ENCODE measurements around the gene PLEKHG1. TPM values are rescaled to one million over a fixed set of nuclear protein-coding genes. Genes with fewer than 3 reads are reported as not detected.

Gene PLEKHG1
- 10 to 100 TPM; 10.8 to 11.1 TPM for total RNA-seq

DNA sequence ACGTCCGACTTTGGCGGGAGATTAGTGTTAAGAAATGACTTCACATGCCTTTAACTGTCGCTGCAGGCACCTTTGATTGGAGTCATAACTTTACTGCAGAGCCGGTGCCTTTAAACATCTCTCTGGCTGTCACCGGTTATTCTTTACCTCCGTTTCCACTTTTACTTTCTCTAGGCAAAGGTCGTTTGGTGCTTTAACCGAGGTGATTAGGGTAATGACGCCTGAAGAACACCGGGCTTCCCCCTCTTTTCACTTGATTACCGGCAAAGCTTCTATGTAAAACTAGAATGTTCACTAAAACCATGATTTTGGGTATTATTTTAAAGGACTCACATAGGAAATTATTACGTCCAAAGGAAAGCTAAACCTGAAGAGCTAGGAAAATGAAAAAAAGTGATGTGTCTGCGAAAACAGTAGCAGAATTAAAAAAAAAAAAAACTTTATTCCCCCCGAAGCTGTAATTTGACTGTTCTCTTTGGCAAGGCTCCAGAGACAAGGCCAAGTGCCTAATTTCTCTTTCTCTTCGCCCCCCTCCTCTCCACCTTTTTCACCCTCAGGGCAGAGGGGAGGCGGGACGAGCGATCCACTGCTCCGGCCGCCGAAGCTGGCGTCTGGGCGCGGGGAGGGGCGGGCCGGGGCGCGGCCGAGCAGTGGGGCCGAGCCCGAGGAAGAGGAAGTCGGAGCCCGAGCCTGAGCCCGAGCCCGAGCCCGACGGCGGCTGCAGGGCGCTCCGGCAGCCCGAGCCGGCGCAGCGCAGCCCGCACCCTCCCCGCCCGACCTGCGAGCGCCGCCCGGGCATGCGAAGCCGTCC, at the start of gene PLEKHG1:
TSS of gene PLEKHG1 (plus strand) at position 687 of the 811 bp plus-strand sequence. CDS start 133,797 bp downstream, outside the sequence.
- Mint-ChIP-seq H3K36me3 (ENCODE audit: low read depth) (no peaks in the 10 kb centered on the region), H3K9me3 (no peaks in the 10 kb centered on the region), H3K4me3 (peak within 1 kb of the TSS; percentile 84), H3K4me1 (ENCODE audit: low read depth) (peaks cover 25% of the 10 kb centered on the region), H3K27me3 (ENCODE audit: low read depth) (peaks cover 38% of the 10 kb centered on the region), H3K27ac (peak within 1 kb of the TSS; percentile 91)
- CTCF ChIA-PET: interaction anchor here (1.2 to 3.9 kb wide), 4 partner anchors 177 to 216 kb away, joined by 3 to 29 read pairs (median 4); no protein-coding TSS in a partner anchor
- intact Hi-C loops (cut with micrococcal nuclease): loop anchor here (1.0 to 10.0 kb wide), 11 partner anchors 24 to 853 kb away; partner anchors contain the start of genes MTHFD1L and RMND1
- peak; percentile 74 for DNase-seq

DNA sequence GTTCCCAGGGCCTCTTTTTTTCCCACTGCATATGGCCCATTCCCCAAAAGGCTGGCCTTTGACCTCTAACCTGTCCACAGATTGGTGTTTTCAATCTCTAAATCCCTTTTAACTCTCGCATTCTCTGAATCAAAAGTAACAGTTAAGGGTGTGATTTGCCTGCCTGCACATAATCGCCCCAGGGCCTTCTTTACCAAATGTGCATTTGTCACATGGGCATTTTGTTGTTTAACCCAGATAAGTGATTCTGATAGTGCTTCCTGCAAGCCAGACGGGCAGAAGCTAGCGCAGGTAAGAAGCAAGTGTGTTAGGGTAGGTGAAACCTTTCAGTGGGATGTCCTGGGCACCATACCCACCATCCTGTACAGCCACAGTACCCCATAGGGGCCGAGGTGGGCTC, 49.4 kb upstream of the PLEKHG1 start:
- Mint-ChIP-seq H3K9me3 (no peaks in the 10 kb centered on the region), H3K27ac (no peak overlapping the region), H3K27me3 (ENCODE audit: low read depth) (peaks cover 14% of the 10 kb centered on the region), H3K36me3 (ENCODE audit: low read depth) (no peaks in the 10 kb centered on the region), H3K4me3 (no peak overlapping the region), H3K4me1 (ENCODE audit: low read depth) (no peaks in the 10 kb centered on the region)
- DNase-seq: no peak
- CTCF ChIA-PET: no interaction called here
- intact Hi-C loops (cut with micrococcal nuclease): no loop called here

DNA sequence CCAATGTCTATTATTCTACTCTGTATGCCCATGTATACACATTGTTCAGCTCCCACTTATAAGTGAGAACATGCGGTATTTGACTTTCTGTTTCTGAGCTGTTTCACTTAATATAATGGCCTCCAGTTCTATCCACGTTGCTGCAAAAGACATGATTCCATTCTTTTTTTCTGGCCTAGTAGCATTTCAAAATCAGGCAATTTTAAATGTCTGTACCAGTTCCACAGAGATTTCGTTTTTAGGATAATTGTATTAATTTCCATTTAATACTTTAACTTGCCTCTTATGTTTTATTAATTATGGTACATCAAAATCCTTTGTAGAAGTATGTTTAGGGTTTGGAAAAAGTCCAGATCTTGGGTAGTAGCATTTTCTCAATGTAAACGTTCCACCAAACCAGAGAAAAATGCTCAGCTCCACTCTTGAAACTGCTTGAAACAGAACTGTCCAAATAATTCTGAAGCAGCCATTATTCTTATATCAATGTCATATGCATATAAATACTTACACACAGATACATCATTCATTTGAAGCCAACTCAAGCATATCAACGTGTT, 42.6 kb upstream of the PLEKHG1 start:
- Mint-ChIP-seq H3K27me3 (ENCODE audit: low read depth) (peaks cover 11% of the 10 kb centered on the region), H3K36me3 (ENCODE audit: low read depth) (no peaks in the 10 kb centered on the region), H3K4me3 (no peak overlapping the region), H3K4me1 (ENCODE audit: low read depth) (no peaks in the 10 kb centered on the region), H3K27ac (no peak overlapping the region), H3K9me3 (peaks cover 10% of the 10 kb centered on the region)
- no peak for DNase-seq
- CTCF ChIA-PET: no interaction called here
- intact Hi-C loops (cut with micrococcal nuclease): no loop called here

- no peaks in the 10 kb centered on the region for H3K36me3 Mint-ChIP-seq (ENCODE audit: low read depth)
- intact Hi-C loops (cut with micrococcal nuclease): no loop called here
- no peak overlapping the region for H3K27ac Mint-ChIP-seq
- DNase-seq: no peak
- H3K27me3 Mint-ChIP-seq (ENCODE audit: low read depth): peaks cover 9% of the 10 kb centered on the region
- H3K4me1 Mint-ChIP-seq (ENCODE audit: low read depth): no peaks in the 10 kb centered on the region
- CTCF ChIA-PET: no interaction called here
- H3K4me3 Mint-ChIP-seq: no peak overlapping the region
- H3K9me3 Mint-ChIP-seq: peaks cover 10% of the 10 kb centered on the region
Observed at GRCh38 chr6:150560004-150560883, 39.4 kb upstream of the PLEKHG1 start.

- peaks cover 9% of the 10 kb centered on the region for H3K27me3 Mint-ChIP-seq (ENCODE audit: low read depth)
- no peak overlapping the region for H3K27ac Mint-ChIP-seq
- intact Hi-C loops (cut with micrococcal nuclease): no loop called here
- DNase-seq: no peak
- H3K4me3 Mint-ChIP-seq: no peak overlapping the region
- CTCF ChIA-PET: no interaction called here
- peaks cover 10% of the 10 kb centered on the region for H3K9me3 Mint-ChIP-seq
- H3K36me3 Mint-ChIP-seq (ENCODE audit: low read depth): no peaks in the 10 kb centered on the region
- no peaks in the 10 kb centered on the region for H3K4me1 Mint-ChIP-seq (ENCODE audit: low read depth)
Observed at GRCh38 chr6:150560884-150561219, 38.8 kb upstream of the PLEKHG1 start.

GRCh38 chr6:150565945-150566344, 33.7 kb upstream of the PLEKHG1 start:
- Mint-ChIP-seq H3K4me1 (ENCODE audit: low read depth) (no peaks in the 10 kb centered on the region), H3K27ac (no peak overlapping the region), H3K27me3 (ENCODE audit: low read depth) (peaks cover 11% of the 10 kb centered on the region), H3K36me3 (ENCODE audit: low read depth) (no peaks in the 10 kb centered on the region), H3K9me3 (no peaks in the 10 kb centered on the region), H3K4me3 (no peak overlapping the region)
- intact Hi-C loops (cut with micrococcal nuclease): no loop called here
- DNase-seq: no peak
- CTCF ChIA-PET: no interaction called here

GRCh38 chr6:150566486-150566885, 33.2 kb upstream of the PLEKHG1 start:
- DNase-seq: no peak
- intact Hi-C loops (cut with micrococcal nuclease): no loop called here
- H3K9me3 Mint-ChIP-seq: no peaks in the 10 kb centered on the region
- H3K27ac Mint-ChIP-seq: no peak overlapping the region
- H3K36me3 Mint-ChIP-seq (ENCODE audit: low read depth): no peaks in the 10 kb centered on the region
- peaks cover 13% of the 10 kb centered on the region for H3K27me3 Mint-ChIP-seq (ENCODE audit: low read depth)
- H3K4me3 Mint-ChIP-seq: no peak overlapping the region
- no peaks in the 10 kb centered on the region for H3K4me1 Mint-ChIP-seq (ENCODE audit: low read depth)
- CTCF ChIA-PET: no interaction called here

GRCh38 chr6:150567380-150567779, 32.3 kb upstream of the PLEKHG1 start:
- intact Hi-C loops (cut with micrococcal nuclease): no loop called here

DNA sequence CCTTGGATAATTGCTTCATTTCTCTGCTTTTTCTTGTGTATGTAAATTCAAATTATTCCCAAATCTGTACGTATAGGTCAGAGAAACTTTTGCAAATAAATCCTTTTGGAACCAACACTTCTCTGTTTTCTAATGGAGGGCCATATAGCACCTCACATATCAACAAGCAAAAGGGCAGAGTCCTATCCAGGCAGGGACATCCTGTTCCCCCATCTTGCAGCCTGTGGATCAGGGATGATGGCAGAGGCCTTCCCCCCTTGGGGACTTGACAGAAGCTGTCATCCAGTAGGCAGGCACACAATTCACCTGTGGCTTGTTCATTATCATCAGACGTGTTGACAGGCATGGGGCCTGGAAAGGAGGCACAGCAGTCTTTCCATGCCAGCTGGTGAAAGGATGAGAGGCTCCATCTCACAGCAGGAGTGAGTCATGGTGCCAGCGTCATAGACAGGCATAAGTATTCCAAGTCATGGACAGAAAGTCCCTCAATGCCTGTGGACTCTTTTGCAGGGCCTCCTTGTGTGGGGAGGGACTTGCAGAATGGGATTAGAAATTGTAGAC, 31.8 kb upstream of the PLEKHG1 start:
- Mint-ChIP-seq H3K4me3 (no peak overlapping the region), H3K27ac (no peak overlapping the region), H3K36me3 (ENCODE audit: low read depth) (no peaks in the 10 kb centered on the region), H3K9me3 (no peaks in the 10 kb centered on the region), H3K27me3 (ENCODE audit: low read depth) (peaks cover 16% of the 10 kb centered on the region), H3K4me1 (ENCODE audit: low read depth) (no peaks in the 10 kb centered on the region)
- intact Hi-C loops (cut with micrococcal nuclease): no loop called here
- DNase-seq: no peak
- CTCF ChIA-PET: no interaction called here

More at GRCh38 chr6:150567380-150567779, 32.3 kb upstream of the PLEKHG1 start:
- Mint-ChIP-seq H3K27me3 (ENCODE audit: low read depth) (peaks cover 15% of the 10 kb centered on the region), H3K36me3 (ENCODE audit: low read depth) (no peaks in the 10 kb centered on the region), H3K4me3 (no peak overlapping the region), H3K27ac (no peak overlapping the region), H3K4me1 (ENCODE audit: low read depth) (no peaks in the 10 kb centered on the region), H3K9me3 (no peaks in the 10 kb centered on the region)
- DNase-seq: no peak
- CTCF ChIA-PET: no interaction called here

GRCh38 chr6:150568560-150568959, 31.1 kb upstream of the PLEKHG1 start:
- DNase-seq: no peak
- intact Hi-C loops (cut with micrococcal nuclease): no loop called here
- Mint-ChIP-seq H3K4me1 (ENCODE audit: low read depth) (no peaks in the 10 kb centered on the region), H3K27ac (no peak overlapping the region), H3K27me3 (ENCODE audit: low read depth) (peaks cover 22% of the 10 kb centered on the region), H3K4me3 (no peak overlapping the region), H3K9me3 (no peaks in the 10 kb centered on the region), H3K36me3 (ENCODE audit: low read depth) (no peaks in the 10 kb centered on the region)
- CTCF ChIA-PET: no interaction called here

DNA sequence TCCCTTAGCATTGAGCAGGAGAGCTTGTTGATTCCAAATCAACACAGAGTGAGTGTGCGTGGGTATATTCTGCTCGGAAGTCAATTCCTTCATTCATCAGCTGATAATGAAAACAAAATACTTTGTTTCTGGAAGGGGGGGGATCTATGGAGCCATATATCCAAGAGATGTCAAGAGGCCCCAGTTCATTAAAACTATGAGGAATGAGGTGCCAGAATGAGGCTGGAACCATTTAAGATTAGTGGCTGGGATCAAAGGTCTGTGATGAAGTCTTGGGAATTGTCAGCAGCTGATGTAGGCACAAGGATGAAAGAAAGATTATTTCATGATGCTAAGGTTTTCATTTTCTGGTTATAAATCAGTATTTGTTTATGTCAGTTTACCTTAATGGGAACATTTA, 30.5 kb upstream of the PLEKHG1 start:
- Mint-ChIP-seq H3K9me3 (no peaks in the 10 kb centered on the region), H3K27me3 (ENCODE audit: low read depth) (peaks cover 25% of the 10 kb centered on the region), H3K4me3 (no peak overlapping the region), H3K27ac (no peak overlapping the region), H3K4me1 (ENCODE audit: low read depth) (no peaks in the 10 kb centered on the region), H3K36me3 (ENCODE audit: low read depth) (no peaks in the 10 kb centered on the region)
- no peak for DNase-seq
- intact Hi-C loops (cut with micrococcal nuclease): no loop called here
- CTCF ChIA-PET: no interaction called here

GRCh38 chr6:150573041-150573681, 26.5 kb upstream of the PLEKHG1 start:
- H3K4me3 Mint-ChIP-seq: no peak overlapping the region
- H3K27ac Mint-ChIP-seq: no peak overlapping the region
- no peaks in the 10 kb centered on the region for H3K9me3 Mint-ChIP-seq
- H3K4me1 Mint-ChIP-seq (ENCODE audit: low read depth): no peaks in the 10 kb centered on the region
- CTCF ChIA-PET: no interaction called here
- H3K36me3 Mint-ChIP-seq (ENCODE audit: low read depth): no peaks in the 10 kb centered on the region
- peaks cover 31% of the 10 kb centered on the region for H3K27me3 Mint-ChIP-seq (ENCODE audit: low read depth)
- DNase-seq: no peak
- intact Hi-C loops (cut with micrococcal nuclease): no loop called here

Data from activated naive CD4-positive, alpha-beta T cell treated with anti-CD3 and anti-CD28 coated beads for 36 hours (primary cell).